ENCODE data around the gene MKNK1.

Gene MKNK1

DNA sequence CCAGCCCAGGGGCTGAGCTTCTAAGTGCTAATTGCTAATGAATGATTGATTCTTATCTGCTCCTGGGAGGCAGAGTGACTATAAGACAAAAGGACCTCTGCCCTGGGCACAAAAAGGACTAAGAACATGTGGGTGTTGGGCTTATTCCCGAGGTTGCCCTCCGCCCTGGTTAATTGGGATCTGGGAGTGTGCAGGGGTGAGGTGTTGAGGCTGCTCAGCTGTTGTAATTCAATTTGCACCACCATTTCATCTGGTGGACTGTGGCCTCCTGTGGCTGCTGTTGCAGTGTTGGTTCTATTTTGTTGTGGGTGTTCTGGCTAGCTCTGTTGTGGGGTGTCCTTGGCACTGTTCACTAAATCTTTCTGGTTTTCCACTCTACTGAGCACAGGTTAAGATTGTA, 65.9 kb downstream of the MKNK1 start:
- H3K4me1 Mint-ChIP-seq: peaks cover 3 to 5% of the 10 kb centered on the region in 2 donors
- H3K36me3 Mint-ChIP-seq: no peaks in the 10 kb centered on the region
- H3K9me3 Mint-ChIP-seq: peaks cover 7 to 8% of the 10 kb centered on the region in 2 donors
- no peak overlapping the region for H3K4me3 Mint-ChIP-seq
- peaks cover 55 to 68% of the 10 kb centered on the region in 2 donors for H3K27me3 Mint-ChIP-seq
- no peak for DNase-seq
- ATAC-seq (replicated peaks): no peak
- no peak overlapping the region for H3K27ac Mint-ChIP-seq

DNA sequence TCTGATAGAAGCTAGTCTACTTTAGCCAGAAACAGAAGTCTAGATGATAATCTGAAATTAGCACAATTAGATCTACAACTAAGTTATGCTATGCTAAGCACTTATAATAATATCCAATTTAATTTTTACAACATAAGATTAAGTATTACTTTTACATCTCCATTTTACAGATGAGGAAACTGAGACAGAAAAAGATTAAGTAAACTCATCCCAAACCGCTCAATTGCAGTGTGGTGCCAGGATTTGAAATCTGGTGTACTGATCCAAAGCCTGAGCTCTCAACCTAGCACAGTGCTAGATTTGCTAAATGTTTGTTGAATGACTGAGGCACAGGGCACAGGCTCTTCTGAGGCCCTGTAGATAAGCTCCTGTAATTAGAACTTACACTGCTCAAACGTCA, 66.4 kb downstream of the MKNK1 start:
- DNase-seq (no peak), ATAC-seq (replicated peaks) (no peak)
- Mint-ChIP-seq H3K9me3 (peaks cover 7 to 8% of the 10 kb centered on the region in 2 donors), H3K27ac (no peak overlapping the region), H3K36me3 (no peaks in the 10 kb centered on the region), H3K4me1 (peaks cover 3 to 5% of the 10 kb centered on the region in 2 donors), H3K4me3 (no peak overlapping the region), H3K27me3 (peaks cover 50 to 63% of the 10 kb centered on the region in 2 donors)

DNA sequence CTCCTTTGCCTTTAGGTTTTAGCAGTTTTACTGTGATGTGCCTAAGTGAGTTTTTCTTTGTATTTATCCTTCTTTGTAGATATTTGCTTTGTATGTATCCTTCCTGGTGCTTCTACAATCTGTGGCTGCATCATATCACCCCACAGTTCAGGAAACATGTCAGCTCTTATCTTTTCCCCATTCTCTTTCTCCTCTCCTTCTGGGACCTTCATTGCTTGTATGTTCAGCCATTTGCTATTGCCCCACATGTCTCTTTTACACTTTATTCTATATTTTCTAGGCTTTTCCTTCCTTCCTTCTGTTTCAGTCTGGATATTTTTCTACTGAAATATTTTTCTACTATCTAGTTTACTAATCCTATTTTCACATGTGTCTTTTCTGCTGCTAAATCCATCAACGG, 67.5 kb downstream of the MKNK1 start:
- DNase-seq (no peak), ATAC-seq (replicated peaks) (no peak)
- Mint-ChIP-seq H3K36me3 (no peaks in the 10 kb centered on the region), H3K27me3 (peaks cover 50 to 63% of the 10 kb centered on the region in 2 donors), H3K27ac (no peak overlapping the region), H3K4me3 (no peak overlapping the region), H3K4me1 (peaks cover 3 to 5% of the 10 kb centered on the region in 2 donors), H3K9me3 (peaks cover 7 to 8% of the 10 kb centered on the region in 2 donors)

DNA sequence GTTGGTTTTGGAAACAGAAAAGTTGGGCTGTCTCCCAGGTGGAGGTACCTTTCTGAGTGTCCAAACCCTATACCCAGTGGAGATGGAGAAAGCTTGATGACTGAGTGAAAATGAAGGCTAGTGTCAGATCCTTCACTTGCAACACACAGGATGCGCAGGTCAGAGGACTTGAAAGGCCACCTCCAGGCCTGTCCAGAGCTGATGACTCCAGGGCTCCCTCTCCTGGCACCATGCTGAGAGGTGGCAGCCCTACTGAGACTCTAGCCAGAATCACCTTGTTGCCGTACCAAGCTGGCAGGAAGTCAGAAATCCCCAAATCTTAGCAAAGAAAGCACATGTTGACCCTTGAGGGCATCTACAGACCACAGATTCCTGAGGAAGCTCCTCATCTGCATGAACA, 69.0 kb downstream of the MKNK1 start:
- Mint-ChIP-seq H3K27me3 (peaks cover 53 to 70% of the 10 kb centered on the region in 2 donors), H3K4me3 (no peak overlapping the region), H3K9me3 (peaks cover 7 to 8% of the 10 kb centered on the region in 2 donors), H3K36me3 (no peaks in the 10 kb centered on the region), H3K27ac (no peak overlapping the region), H3K4me1 (peaks cover 3 to 5% of the 10 kb centered on the region in 2 donors)
- DNase-seq (no peak), ATAC-seq (replicated peaks) (peak; percentile 50 to 51)

DNA sequence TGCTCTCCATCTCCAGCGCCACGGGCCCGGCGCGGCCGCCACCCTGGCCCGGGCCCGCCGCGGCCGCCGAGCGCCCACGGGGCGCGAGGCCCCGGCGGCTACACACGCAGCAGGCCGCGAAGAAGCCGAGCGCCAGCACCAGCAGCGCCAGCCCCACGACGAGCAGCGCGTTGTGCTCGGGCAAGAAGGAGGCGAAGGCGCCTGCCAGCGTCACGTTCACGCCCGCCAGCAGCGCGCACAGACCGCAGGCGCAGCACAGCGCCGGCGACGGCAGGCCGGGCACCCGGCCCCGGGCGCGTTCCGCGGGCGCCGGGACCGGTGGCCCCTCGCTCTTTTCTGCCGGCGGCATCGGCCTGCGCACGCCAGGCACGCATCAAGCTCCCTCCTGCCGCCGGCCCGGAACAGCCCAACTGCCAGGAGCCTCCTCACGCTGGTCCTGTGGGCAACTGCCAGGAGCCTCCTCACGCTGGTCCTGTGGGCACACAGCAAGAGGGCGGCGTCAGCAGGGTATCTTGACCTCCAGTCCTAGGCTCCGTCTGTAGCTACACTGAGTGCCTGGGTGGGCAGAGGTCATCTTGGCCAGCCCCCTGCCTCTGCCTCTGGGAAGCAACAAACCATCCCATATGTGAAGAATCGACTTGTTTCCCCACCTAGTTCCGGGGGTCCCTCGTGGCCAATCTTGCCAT, 70.7 kb downstream of the MKNK1 start:
- Mint-ChIP-seq H3K27ac (no peak overlapping the region), H3K27me3 (peaks cover 60 to 73% of the 10 kb centered on the region in 2 donors)
- ATAC-seq (replicated peaks): peak; percentile 60 to 64

DNA sequence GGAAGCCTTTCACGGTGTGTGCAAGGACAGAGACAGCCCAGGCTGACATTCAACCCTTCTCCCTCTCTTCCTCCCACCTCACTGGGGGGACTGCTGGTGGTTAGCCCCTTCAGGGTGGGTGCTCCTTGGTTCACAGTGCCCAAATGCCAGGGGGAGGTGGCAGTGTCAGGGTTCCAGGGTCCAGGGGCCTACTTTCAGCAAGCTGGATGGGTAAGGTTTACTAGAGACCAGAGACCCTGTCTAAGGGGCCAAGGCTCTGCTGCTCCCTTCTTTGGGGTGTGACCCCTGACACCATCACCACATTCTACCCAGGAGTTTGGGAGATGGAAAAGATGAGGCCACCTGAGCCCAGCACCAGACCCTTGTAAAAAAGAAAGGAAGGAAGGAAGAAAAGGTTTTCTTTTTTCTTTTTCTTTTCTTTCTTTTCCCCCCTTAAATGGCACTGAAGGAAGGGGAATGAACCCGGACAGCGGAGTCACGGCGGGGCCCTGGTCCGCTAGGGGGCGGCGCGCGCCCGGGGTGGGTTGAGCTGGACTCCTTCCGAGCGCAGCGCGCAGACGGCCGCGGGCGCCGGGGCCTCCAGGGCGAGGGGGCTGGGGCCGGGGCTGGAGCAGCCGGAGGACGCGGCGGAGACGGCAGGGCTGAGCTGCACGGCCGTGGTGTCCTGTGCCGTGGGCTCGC, 71.4 kb downstream of the MKNK1 start:
- Mint-ChIP-seq H3K36me3 (no peaks in the 10 kb centered on the region), H3K27ac (no peak overlapping the region), H3K27me3 (peaks cover 65 to 74% of the 10 kb centered on the region in 2 donors), H3K4me1 (peaks cover 3 to 5% of the 10 kb centered on the region in 2 donors), H3K9me3 (peaks cover 7 to 8% of the 10 kb centered on the region in 2 donors), H3K4me3 (peak overlapping the region in 1 of 2 donors; percentile 14)
- DNase-seq (peak; percentile 35), ATAC-seq (replicated peaks) (peak; percentile 81 to 83)

More for the DNA sequence above, 70.7 kb downstream of the MKNK1 start:
- peaks cover 7 to 8% of the 10 kb centered on the region in 2 donors for H3K9me3 Mint-ChIP-seq
- DNase-seq: peak; percentile 9
- H3K4me3 Mint-ChIP-seq: peak overlapping the region; percentile 69 to 77
- no peaks in the 10 kb centered on the region for H3K36me3 Mint-ChIP-seq
- H3K4me1 Mint-ChIP-seq: peaks cover 3 to 5% of the 10 kb centered on the region in 2 donors

DNA sequence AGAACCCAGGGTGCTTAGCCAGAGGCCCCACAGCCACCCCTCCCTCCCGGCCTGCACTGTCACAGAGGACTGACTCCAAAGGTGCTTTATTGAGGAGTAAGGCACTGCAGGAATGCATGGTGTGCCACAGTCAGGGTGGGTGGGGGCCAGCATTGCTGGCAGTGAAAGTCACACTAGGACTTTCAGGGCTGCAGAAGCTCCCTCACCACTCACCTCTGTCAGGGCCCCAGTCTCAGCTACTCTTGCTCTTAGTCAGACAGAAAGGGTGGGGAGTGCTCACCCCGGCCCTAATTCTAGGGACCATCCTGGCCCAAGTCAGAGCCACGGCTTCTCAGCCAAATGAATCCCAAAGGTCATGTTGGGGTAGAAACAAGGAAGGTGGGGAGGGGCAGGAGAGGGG, 72.0 kb downstream of the MKNK1 start:
- H3K27me3 Mint-ChIP-seq: peaks cover 66 to 74% of the 10 kb centered on the region in 2 donors
- H3K27ac Mint-ChIP-seq: no peak overlapping the region
- no peaks in the 10 kb centered on the region for H3K36me3 Mint-ChIP-seq
- peak overlapping the region in 1 of 2 donors; percentile 13 for H3K4me3 Mint-ChIP-seq
- DNase-seq (no peak), ATAC-seq (replicated peaks) (no peak)
- H3K4me1 Mint-ChIP-seq: peaks cover 3 to 5% of the 10 kb centered on the region in 2 donors
- peaks cover 5 to 8% of the 10 kb centered on the region in 2 donors for H3K9me3 Mint-ChIP-seq

DNA sequence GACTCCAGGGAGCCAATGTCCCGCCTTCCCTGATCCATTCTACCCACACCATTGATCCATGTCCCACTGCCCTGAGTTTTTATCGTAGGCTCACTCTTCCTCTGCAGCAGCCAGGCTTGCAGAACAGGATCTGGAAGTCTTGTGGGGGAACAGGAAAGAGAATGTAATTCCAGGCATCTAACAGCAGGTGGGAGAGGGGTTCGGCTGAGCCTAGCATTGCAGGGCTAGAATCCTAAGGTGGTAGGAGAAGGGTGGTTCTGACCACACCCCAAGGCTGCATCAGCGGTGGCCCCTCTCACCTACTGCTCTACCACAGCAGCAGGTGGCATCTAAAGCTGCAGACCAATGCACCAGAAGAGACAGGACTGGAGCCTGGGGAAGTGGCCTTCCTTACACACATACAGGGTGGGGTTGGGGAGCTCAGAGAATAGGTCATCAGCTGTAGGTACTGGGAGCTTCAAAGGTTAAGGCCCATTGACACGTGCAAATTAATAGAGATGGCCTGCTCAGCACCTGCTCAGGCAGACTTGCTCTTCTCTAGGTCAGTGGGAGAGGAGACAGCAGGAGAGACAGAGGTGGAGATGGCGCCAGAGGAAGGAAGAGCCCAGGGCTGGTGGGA, 73.2 kb downstream of the MKNK1 start:
- Mint-ChIP-seq H3K36me3 (no peaks in the 10 kb centered on the region), H3K9me3 (no peaks in the 10 kb centered on the region), H3K27me3 (peaks cover 64 to 74% of the 10 kb centered on the region in 2 donors), H3K4me1 (peaks cover 3 to 5% of the 10 kb centered on the region in 2 donors), H3K27ac (no peak overlapping the region), H3K4me3 (no peak overlapping the region)
- ATAC-seq (replicated peaks) (no peak), DNase-seq (no peak)

DNA sequence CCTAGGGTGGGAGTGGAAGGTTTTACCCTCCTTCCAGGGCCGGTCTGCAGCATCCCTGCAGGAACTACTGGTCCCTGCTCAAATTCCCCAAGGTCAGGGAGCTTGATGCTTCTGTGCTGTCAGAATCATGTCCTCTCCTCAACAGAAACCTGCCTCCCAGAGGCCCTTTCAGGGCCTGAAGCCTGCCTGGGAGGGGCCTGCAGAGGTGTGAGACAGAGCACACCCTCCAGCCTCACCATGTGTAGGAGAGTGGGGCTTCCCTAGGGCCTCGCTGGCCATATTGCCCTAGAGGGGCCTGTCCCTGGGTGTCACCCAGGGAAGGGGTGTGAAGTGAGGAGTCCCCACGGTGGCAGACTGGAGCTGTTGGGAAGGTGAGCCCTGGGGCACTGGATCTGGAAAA, 73.8 kb downstream of the MKNK1 start:
- Mint-ChIP-seq H3K9me3 (no peaks in the 10 kb centered on the region), H3K36me3 (no peaks in the 10 kb centered on the region), H3K27ac (no peak overlapping the region), H3K4me3 (no peak overlapping the region), H3K27me3 (peaks cover 69 to 76% of the 10 kb centered on the region in 2 donors), H3K4me1 (peaks cover 3 to 5% of the 10 kb centered on the region in 2 donors)
- ATAC-seq (replicated peaks) (no peak), DNase-seq (no peak)

DNA sequence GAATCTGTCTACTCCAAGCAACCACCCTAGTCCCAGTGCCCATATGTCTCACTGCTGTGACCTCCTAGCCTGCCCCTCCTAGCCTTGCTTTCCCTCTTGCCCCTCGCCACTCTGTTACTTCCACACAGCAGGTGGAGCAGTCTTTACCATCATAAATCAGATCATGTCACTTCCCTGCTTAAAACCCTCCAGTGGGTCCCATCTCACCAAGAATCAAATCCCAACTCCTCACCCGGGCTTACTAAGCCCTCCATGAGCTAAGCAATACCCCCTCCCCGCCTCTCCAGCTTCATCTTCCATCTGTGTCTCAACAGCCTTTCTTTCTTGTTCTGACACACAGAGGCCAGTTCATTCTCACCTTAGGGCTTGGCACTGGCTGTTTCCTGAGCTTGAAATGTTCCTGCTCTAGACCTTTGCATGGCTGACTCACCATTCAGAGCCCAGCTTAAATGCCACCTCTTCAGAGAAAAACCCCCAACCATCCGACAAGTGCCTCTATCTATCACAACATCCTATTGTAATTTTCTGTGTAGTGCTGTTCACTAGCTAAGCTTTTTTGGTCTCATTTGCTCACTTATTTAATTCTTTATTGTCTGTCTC, 74.9 kb downstream of the MKNK1 start:
- Mint-ChIP-seq H3K4me1 (peaks cover 1 to 5% of the 10 kb centered on the region in 2 donors), H3K9me3 (no peaks in the 10 kb centered on the region), H3K4me3 (no peak overlapping the region), H3K27me3 (peaks cover 71 to 76% of the 10 kb centered on the region in 2 donors), H3K27ac (no peak overlapping the region), H3K36me3 (no peaks in the 10 kb centered on the region)
- DNase-seq (no peak), ATAC-seq (replicated peaks) (no peak)

DNA sequence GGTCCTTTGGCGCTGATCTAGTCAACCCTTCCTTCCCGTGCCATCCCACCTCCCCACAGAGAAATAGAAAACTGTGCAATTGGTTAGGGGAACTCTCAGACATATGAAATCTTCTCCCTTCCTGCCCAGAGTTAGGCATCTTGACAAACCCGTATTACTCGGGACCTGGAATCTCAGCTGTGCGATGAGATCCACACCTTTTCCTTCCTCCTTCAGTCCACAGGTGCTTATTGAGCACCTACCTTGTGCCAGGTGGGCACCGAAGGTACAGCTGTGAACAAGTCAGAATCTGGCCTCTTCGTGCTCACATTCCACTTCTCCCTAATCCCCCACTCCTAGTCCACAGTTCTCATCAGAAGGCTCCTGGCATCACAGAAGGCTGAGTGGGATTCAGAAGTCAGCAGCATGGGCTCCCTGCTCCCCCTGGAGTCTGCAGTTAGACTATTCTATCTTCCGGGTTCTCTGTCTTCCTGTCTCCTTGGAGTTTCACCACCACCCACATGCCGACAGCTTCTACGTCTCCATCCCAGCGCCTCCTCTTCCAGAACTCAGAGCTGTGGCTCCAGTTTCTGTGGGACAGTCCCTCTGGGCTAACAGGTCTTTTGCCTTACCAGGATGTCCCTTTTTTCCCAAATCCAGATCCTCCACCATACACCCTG, 75.6 kb downstream of the MKNK1 start:
- Mint-ChIP-seq H3K9me3 (no peaks in the 10 kb centered on the region), H3K4me3 (no peak overlapping the region), H3K36me3 (no peaks in the 10 kb centered on the region), H3K4me1 (no peaks in the 10 kb centered on the region), H3K27ac (no peak overlapping the region), H3K27me3 (peaks cover 68 to 76% of the 10 kb centered on the region in 2 donors)
- DNase-seq (no peak), ATAC-seq (replicated peaks) (no peak)

DNA sequence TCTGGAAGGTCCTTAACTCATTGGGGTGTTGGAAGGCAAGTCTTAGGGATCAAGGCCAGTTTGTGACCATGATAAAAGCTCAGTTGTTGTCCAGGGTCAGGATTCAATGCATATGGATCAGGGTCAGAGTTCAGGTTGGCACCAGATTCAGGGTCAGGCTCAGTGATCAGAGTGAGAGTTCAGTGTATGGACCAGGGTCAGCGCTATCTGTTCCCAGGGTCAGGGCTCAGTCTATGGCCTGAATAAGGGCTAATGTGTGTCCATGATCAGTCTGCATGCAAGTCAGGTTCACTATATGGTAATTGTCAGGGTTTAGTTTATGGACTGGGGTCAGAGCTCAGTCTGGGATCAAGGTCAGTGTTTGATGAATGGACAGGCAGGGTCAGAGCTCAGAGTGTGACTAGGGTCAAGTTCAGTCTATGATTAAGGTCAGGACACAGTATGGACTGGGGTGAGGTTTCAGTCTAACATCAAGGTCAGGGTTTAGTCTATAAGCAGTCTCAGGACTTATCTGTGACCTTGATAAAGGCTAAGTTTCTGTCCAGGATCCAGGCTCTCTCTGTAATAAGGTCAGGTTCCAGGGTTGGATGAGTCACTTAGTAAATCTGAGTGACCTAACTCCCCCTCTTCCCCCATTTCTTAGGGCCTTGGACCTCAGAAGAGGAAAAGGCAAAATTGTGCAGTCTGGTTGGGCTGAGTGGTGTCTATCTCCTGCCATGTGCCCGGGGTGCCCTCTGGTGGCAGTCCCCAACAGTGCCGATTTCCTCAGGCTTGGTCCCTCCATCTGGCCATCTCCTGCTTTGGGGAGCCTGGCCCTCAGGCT, 76.4 kb downstream of the MKNK1 start:
- Mint-ChIP-seq H3K4me3 (no peak overlapping the region), H3K9me3 (no peaks in the 10 kb centered on the region), H3K27ac (no peak overlapping the region), H3K27me3 (peaks cover 68 to 79% of the 10 kb centered on the region in 2 donors), H3K36me3 (no peaks in the 10 kb centered on the region), H3K4me1 (peaks cover 0 to under 1% of the 10 kb centered on the region in 2 donors)
- ATAC-seq (replicated peaks) (peak; percentile 78 to 79), DNase-seq (peak; percentile 49)

DNA sequence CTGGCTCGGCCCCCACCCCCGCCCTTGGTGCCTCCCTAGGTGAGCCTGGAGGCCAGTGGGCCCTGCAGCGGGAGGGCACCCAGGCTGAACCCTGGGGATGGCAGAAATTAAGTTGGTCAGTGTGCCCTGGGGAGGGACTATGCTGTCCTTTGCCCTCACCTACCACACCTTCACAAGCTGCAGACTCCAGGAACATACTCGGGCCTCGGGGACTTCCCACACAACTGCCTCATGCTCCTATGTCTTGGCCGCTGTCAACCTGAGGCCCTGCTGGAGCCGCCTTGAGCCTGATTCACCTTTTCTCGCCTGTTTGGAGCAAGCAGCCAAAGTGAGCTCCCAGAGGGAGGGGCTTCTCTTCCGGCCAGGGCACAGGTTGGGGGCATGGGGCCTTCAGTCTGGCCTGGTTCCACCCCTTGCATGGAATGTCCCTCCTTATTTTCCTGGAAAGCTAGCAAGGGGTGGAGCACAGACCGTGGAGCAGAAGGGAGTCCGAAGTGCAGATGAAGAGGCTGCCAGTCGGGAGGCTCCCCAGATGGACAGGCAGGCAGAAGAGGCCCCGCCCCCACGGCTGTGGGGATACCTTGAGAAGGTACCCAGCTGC, 77.3 kb downstream of the MKNK1 start:
- no peak for ATAC-seq (replicated peaks)
- Mint-ChIP-seq H3K9me3 (no peaks in the 10 kb centered on the region), H3K27me3 (peaks cover 63 to 80% of the 10 kb centered on the region in 2 donors), H3K4me1 (peaks cover 0 to 4% of the 10 kb centered on the region in 2 donors), H3K4me3 (no peak overlapping the region), H3K36me3 (no peaks in the 10 kb centered on the region), H3K27ac (no peak overlapping the region)
- no peak for DNase-seq
